ENCODE measurements around the gene SRRM1.

SRRM1 gene

GRCh38 chr1:24659166-24659904 is 16.2 kb downstream of the SRRM1 start:
- no peak overlapping the region for H2AFZ ChIP-seq (ENCODE audit: low read length)
- H3K9ac ChIP-seq (ENCODE audit: low read length) = no peak overlapping the region
- H4K20me1 ChIP-seq (ENCODE audit: insufficient read depth, low read length) = no peaks in the 10 kb centered on the region
- peaks cover 96% of the 10 kb centered on the region for H3K36me3 ChIP-seq (ENCODE audit: insufficient read depth, low read length)
- H3K27ac ChIP-seq (ENCODE audit: low read depth, low read length, poor library complexity, severe bottlenecking) = no peak overlapping the region
- H3F3A ChIP-seq (ENCODE audit: insufficient read depth, low read length) = no peaks in the 10 kb centered on the region
- no peaks in the 10 kb centered on the region for H3K9me2 ChIP-seq (ENCODE audit: low read depth, low read length)
- H3K4me2 ChIP-seq (ENCODE audit: low read length) = no peak overlapping the region
- no peak overlapping the region for H3K4me3 ChIP-seq (ENCODE audit: low read depth, low read length, poor library complexity, severe bottlenecking)
- no peaks in the 10 kb centered on the region for H3K4me1 ChIP-seq (ENCODE audit: insufficient read depth, low read length, severe bottlenecking)
- peaks cover 8% of the 10 kb centered on the region for H3K79me2 ChIP-seq (ENCODE audit: insufficient read depth, low read length)
- no peaks in the 10 kb centered on the region for H3K9me3 ChIP-seq (ENCODE audit: low read length)
- H3K27me3 ChIP-seq (ENCODE audit: insufficient read depth, low read length) = no peaks in the 10 kb centered on the region
- no peak for TF ChIP-seq EZH2 (IDR thresholded peaks at IDR 0.05; ENCODE audit: borderline replicate concordance, low read length)
- no peak for TF ChIP-seq CTCF (IDR thresholded peaks at IDR 0.05; ENCODE audit: low read length)

GRCh38 chr1:24659993-24660665 is 17.0 kb downstream of the SRRM1 start:
- Histone ChIP-seq H4K20me1 (ENCODE audit: insufficient read depth, low read length) (no peaks in the 10 kb centered on the region), H3K36me3 (ENCODE audit: insufficient read depth, low read length) (peaks cover 96% of the 10 kb centered on the region), H3K9me2 (ENCODE audit: low read depth, low read length) (no peaks in the 10 kb centered on the region), H3K4me3 (ENCODE audit: low read depth, low read length, poor library complexity, severe bottlenecking) (no peak overlapping the region), H3K4me1 (ENCODE audit: insufficient read depth, low read length, severe bottlenecking) (no peaks in the 10 kb centered on the region), H3K9ac (ENCODE audit: low read length) (no peak overlapping the region), H3K27me3 (ENCODE audit: insufficient read depth, low read length) (no peaks in the 10 kb centered on the region), H3K79me2 (ENCODE audit: insufficient read depth, low read length) (peaks cover 8% of the 10 kb centered on the region), H3F3A (ENCODE audit: insufficient read depth, low read length) (no peaks in the 10 kb centered on the region), H3K4me2 (ENCODE audit: low read length) (no peak overlapping the region), H3K27ac (ENCODE audit: low read depth, low read length, poor library complexity, severe bottlenecking) (no peak overlapping the region), H3K9me3 (ENCODE audit: low read length) (no peaks in the 10 kb centered on the region), H2AFZ (ENCODE audit: low read length) (no peak overlapping the region)
- TF ChIP-seq CTCF (IDR thresholded peaks at IDR 0.05; ENCODE audit: low read length) (no peak), EZH2 (IDR thresholded peaks at IDR 0.05; ENCODE audit: borderline replicate concordance, low read length) (no peak)

GRCh38 chr1:24664507-24665033 is 21.5 kb downstream of the SRRM1 start:
- no peaks in the 10 kb centered on the region for H3K9me3 ChIP-seq (ENCODE audit: low read length)
- no peaks in the 10 kb centered on the region for H3F3A ChIP-seq (ENCODE audit: insufficient read depth, low read length)
- H3K27me3 ChIP-seq (ENCODE audit: insufficient read depth, low read length) = no peaks in the 10 kb centered on the region
- H3K4me3 ChIP-seq (ENCODE audit: low read depth, low read length, poor library complexity, severe bottlenecking) = no peak overlapping the region
- no peaks in the 10 kb centered on the region for H3K9me2 ChIP-seq (ENCODE audit: low read depth, low read length)
- no peak overlapping the region for H2AFZ ChIP-seq (ENCODE audit: low read length)
- H3K79me2 ChIP-seq (ENCODE audit: insufficient read depth, low read length) = no peaks in the 10 kb centered on the region; the same call in 1 of the 2 replicates
- H3K4me1 ChIP-seq (ENCODE audit: insufficient read depth, low read length, severe bottlenecking) = no peaks in the 10 kb centered on the region
- no peaks in the 10 kb centered on the region for H4K20me1 ChIP-seq (ENCODE audit: insufficient read depth, low read length)
- no peak overlapping the region for H3K27ac ChIP-seq (ENCODE audit: low read depth, low read length, poor library complexity, severe bottlenecking)
- no peak overlapping the region for H3K4me2 ChIP-seq (ENCODE audit: low read length)
- H3K9ac ChIP-seq (ENCODE audit: low read length) = no peak overlapping the region
- TF ChIP-seq CTCF (IDR thresholded peaks at IDR 0.05; ENCODE audit: low read length) (no peak), EZH2 (IDR thresholded peaks at IDR 0.05; ENCODE audit: borderline replicate concordance, low read length) (no peak)
- H3K36me3 ChIP-seq (ENCODE audit: insufficient read depth, low read length) = peaks cover 96% of the 10 kb centered on the region
